Panc1 (cell line): ENCODE results near the gene RARA.

Source experiments
- CTCF ChIP-seq: fragments of 450-650 bp; IDR thresholded peaks from 2 replicates; pipeline ENCODE4 v1.5.1; 2017; ENCODE audit warnings: mild to moderate bottlenecking
- POLR2AphosphoS5 ChIP-seq: IDR thresholded peaks from 2 replicates; pipeline ENCODE4 v1.6.1; 2012; ENCODE audit warnings: mild to moderate bottlenecking, low read depth, low read length, moderate library complexity
- SIN3A ChIP-seq: IDR thresholded peaks from 2 replicates; pipeline ENCODE4 v1.6.1; 2012; ENCODE audit warnings: low read depth, mild to moderate bottlenecking, low read length, moderate library complexity, borderline replicate concordance; ENCODE audit not compliant: insufficient read depth
- TCF7L2 ChIP-seq: IDR thresholded peaks from 2 replicates; pipeline ENCODE4 v1.6.1; 2011; ENCODE audit warnings: mild to moderate bottlenecking, low read depth, low read length, inconsistent platforms

DNA sequence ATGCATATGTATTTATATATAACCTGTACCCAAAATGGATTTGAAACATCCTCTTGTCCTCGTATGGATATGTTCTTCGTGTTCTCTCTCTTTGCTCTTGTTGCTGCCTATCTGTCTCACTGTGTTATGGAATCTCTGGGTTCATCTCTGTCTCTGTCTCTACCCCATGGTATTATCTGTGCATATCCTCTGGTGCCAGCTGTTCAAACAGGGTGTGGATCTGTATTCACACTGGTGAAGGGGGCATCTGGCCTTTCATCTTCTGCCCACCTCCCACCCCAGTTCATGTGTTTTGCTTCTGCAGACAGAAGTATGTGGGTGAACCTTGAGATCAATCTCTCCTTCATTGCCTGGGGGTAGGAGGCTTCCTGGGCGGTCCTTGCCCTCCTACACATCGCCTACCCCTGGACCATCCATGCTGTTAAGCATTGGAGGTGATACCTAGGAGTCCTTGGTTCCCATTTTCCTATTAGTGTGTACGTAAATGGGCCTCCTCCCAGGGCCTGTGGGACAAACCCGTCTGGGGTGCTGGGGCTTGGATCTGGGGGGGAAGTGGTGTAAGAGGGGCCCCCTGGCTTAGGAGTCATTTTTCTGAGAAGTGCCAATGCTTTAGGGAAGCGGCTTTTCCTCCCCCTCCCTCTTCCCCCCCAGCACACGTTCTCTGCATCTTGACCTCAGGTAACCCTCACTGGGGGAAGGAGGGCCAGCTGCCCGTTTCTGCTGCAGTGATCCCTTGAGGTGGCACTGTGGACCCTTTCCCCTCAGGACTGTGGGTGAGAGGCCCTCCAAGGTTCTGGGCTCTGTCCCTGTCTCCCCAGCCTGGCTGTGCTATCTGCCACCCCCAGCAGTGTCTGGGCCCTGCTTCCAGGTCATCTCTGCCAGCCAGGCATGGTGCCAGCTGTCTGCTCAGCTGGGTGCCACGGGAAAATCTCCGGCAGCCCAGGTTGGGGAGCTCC is 21.1 kb downstream of the RARA start:
- TF ChIP-seq CTCF, result no peak
- no peak for TF ChIP-seq SIN3A
- no peak for TF ChIP-seq POLR2AphosphoS5
- no peak for TF ChIP-seq TCF7L2
